Pulmonary artery endothelial cell (primary cell): ENCODE measurements around the gene FAAP100. TPM values are rescaled to one million over a fixed set of nuclear protein-coding genes. Genes with fewer than 3 reads are reported as not detected.

Source experiments
- DNase-seq: peaks from one replicate; pipeline ENCODE4 v3.0.0-alpha.2; 2011; ENCODE audit warnings: low read depth, low spot score
- total RNA-seq: library from RNA; depleted of rRNA; stranded (reverse); fragments of >200 nt; gene quantifications from 2 replicates; pipeline ENCODE4 v1.2.3, GENCODE V29; 2014

Gene FAAP100
- total RNA-seq, 1 donor from 2014 or later = 17.5 TPM

- no peak for DNase-seq
Observed at GRCh38 chr17:81489998-81490992, 61.9 kb downstream of the FAAP100 start.

Other genes starting within 250 kb of the FAAP100 start
- 2.5 and 2.8 TPM in 2 replicates for gene BAHCC1, start 156.9 kb downstream of the FAAP100 start, total RNA-seq
- gene ACTG1, start 39.6 kb downstream of the FAAP100 start, total RNA-seq = 9,538 and 11,768 TPM in 2 replicates
- gene FSCN2, start 24.0 kb downstream of the FAAP100 start, total RNA-seq = 0.35 and 0.66 TPM in 2 replicates
- 103 and 114 TPM in 2 replicates for gene NPLOC4, start 84.8 kb upstream of the FAAP100 start, total RNA-seq
- 0.14 and 0.26 TPM in 2 replicates for gene TSPAN10, start 84.8 kb upstream of the FAAP100 start, total RNA-seq
- 0.26 and 0.56 TPM in 2 replicates for gene PDE6G, start 104.2 kb upstream of the FAAP100 start, total RNA-seq
- 29.3 and 34.8 TPM in 2 replicates for gene OXLD1, start 114.3 kb upstream of the FAAP100 start, total RNA-seq
- gene CCDC137, start 114.4 kb upstream of the FAAP100 start, total RNA-seq = 13.3 and 13.7 TPM in 2 replicates
- gene ARL16, start 131.4 kb upstream of the FAAP100 start, total RNA-seq = 16.5 and 43.3 TPM in 2 replicates
- 68.9 and 91.5 TPM in 2 replicates for gene HGS, start 131.7 kb upstream of the FAAP100 start, total RNA-seq
- gene MRPL12, start 151.0 kb upstream of the FAAP100 start, total RNA-seq = 17.1 and 24.5 TPM in 2 replicates
- gene SLC25A10, start 159.9 kb upstream of the FAAP100 start, total RNA-seq = 24.4 and 26.7 TPM in 2 replicates